Measurements from ENCODE around the gene THOC1.
"Not testable (repeated sequence)": the region's sequence is repeated elsewhere in the genome, so short reads cannot be mapped to it uniquely, and the experiment has no call there.

THOC1 gene

GRCh38 chr18:294566-294965 is 26.7 kb upstream of the THOC1 start:
- DNase-seq (ENCODE audit: extremely low read depth, low read depth): no peak
- TF ChIP-seq CTCF (IDR thresholded peaks at IDR 0.05; ENCODE audit: low read depth, low read length): no peak

GRCh38 chr18:293536-293935 is 25.7 kb upstream of the THOC1 start:
- DNase-seq (ENCODE audit: extremely low read depth, low read depth): no peak
- TF ChIP-seq CTCF (IDR thresholded peaks at IDR 0.05; ENCODE audit: low read depth, low read length): peak; percentile 17

- no peak for DNase-seq (ENCODE audit: extremely low read depth, low read depth)
- TF ChIP-seq CTCF (IDR thresholded peaks at IDR 0.05; ENCODE audit: low read depth, low read length): peak; percentile 6
These were observed 24.4 kb upstream of the THOC1 start for GRCh38 chr18:292271-292670.

GRCh38 chr18:289970-290369 is 22.1 kb upstream of the THOC1 start:
- DNase-seq (ENCODE audit: extremely low read depth, low read depth): not testable (repeated sequence)

- DNase-seq (ENCODE audit: extremely low read depth, low read depth): no peak
- TF ChIP-seq CTCF (IDR thresholded peaks at IDR 0.05; ENCODE audit: low read depth, low read length): no peak
These were observed 21.2 kb upstream of the THOC1 start for GRCh38 chr18:289026-289425.

GRCh38 chr18:286515-287310 is 18.9 kb upstream of the THOC1 start:
- peak; percentile 16 for DNase-seq (ENCODE audit: extremely low read depth, low read depth)

GRCh38 chr18:285817-286216 is 18.0 kb upstream of the THOC1 start:
- TF ChIP-seq CTCF (IDR thresholded peaks at IDR 0.05; ENCODE audit: low read depth, low read length): no peak
- no peak for DNase-seq (ENCODE audit: extremely low read depth, low read depth)

More at GRCh38 chr18:286515-287310, 18.9 kb upstream of the THOC1 start:
- peak; percentile 67 for TF ChIP-seq CTCF (IDR thresholded peaks at IDR 0.05; ENCODE audit: low read depth, low read length)

GRCh38 chr18:275486-275885 is 7.6 kb upstream of the THOC1 start:
- DNase-seq (ENCODE audit: extremely low read depth, low read depth): no peak
- no peak for TF ChIP-seq CTCF (IDR thresholded peaks at IDR 0.05; ENCODE audit: low read depth, low read length)

Measured in AG09319 (cell line).